Liver (tissue), 9 donors: ENCODE measurements around the gene GTF2E1. TPM values are rescaled to one million over a fixed set of nuclear protein-coding genes. Genes with fewer than 3 reads are reported as not detected.

Source experiments
- DNase-seq: peaks from one replicate; pipeline ENCODE4 v3.0.0-alpha.2; 2017; ENCODE audit warnings: low spot score
- H3K27ac ChIP-seq, 2 donors: one replicate each; pipeline ENCODE4 v1.7.0; 2013; ENCODE audit warnings: inconsistent platforms in 2 of 2, low read length in 2 of 2, control low read depth in 1 of 2, low read depth in 1 of 2, mild to moderate bottlenecking in 1 of 2
- H3K27me3 ChIP-seq, 4 donors: one replicate each; pipeline versions ENCODE4 v1.6.1 to v1.7.0; 2013; ENCODE audit warnings: low read length in 3 of 4, inconsistent platforms in 1 of 4, mild to moderate bottlenecking in 1 of 4, moderate library complexity in 1 of 4; ENCODE audit not compliant: control insufficient read depth in 4 of 4, insufficient read depth in 4 of 4
- H3K36me3 ChIP-seq, 4 donors: one replicate each; pipeline versions ENCODE4 v1.6.1 to v1.7.0; 2013; ENCODE audit warnings: low read length in 3 of 4, mild to moderate bottlenecking in 3 of 4, low read depth in 1 of 4, moderate library complexity in 1 of 4; ENCODE audit not compliant: control insufficient read depth in 4 of 4, insufficient read depth in 3 of 4
- H3K4me1 ChIP-seq, 4 donors: one replicate each; pipeline versions ENCODE4 v1.6.1 to v1.7.0; 2013; ENCODE audit warnings: low read length in 3 of 4, mild to moderate bottlenecking in 3 of 4, moderate library complexity in 1 of 4; ENCODE audit not compliant: control insufficient read depth in 4 of 4, insufficient read depth in 4 of 4
- H3K4me3 ChIP-seq, 3 donors: one replicate each; pipeline versions ENCODE4 v1.6.1 to v1.7.0; 2013; ENCODE audit warnings: low read length in 3 of 3, control low read depth in 1 of 3, low read depth in 1 of 3, mild to moderate bottlenecking in 1 of 3
- H3K9ac ChIP-seq, 2 donors: one replicate each; pipeline ENCODE4 v1.7.0; 2013; ENCODE audit warnings: low read length in 2 of 2, mild to moderate bottlenecking in 2 of 2, moderate library complexity in 2 of 2, control low read depth in 1 of 2, low read depth in 1 of 2
- H3K9me3 ChIP-seq, 4 donors: one replicate each; pipeline versions ENCODE4 v1.6.1 to v1.7.0; 2013; ENCODE audit warnings: low read length in 3 of 4; ENCODE audit not compliant: control insufficient read depth in 4 of 4
- ATF3 ChIP-seq: IDR thresholded peaks from 2 replicates; pipeline ENCODE4 v1.6.1; 2016; ENCODE audit warnings: antibody characterized with exemption
- CTCF ChIP-seq: fragments of 150-350 bp; IDR thresholded peaks from 2 replicates; pipeline ENCODE4 v1.5.1; 2017; ENCODE audit warnings: improper control_type of control experiment, low read depth, low read length; ENCODE audit not compliant: missing input control
- EGR1 ChIP-seq, 2 donors: IDR thresholded peaks; 2 replicates each; pipeline ENCODE4 v1.6.1; 2016 to 2018; ENCODE audit warnings: antibody characterized with exemption in 2 of 2, low read depth in 2 of 2
- FOXA1 ChIP-seq: IDR thresholded peaks from 2 replicates; pipeline ENCODE4 v1.6.1; 2016; ENCODE audit warnings: antibody characterized with exemption
- FOXA2 ChIP-seq: IDR thresholded peaks from 2 replicates; pipeline ENCODE4 v1.6.1; 2016; ENCODE audit warnings: antibody characterized with exemption
- GABPA ChIP-seq, 2 donors: IDR thresholded peaks in 1 of 2; conservative IDR thresholded peaks in 1 of 2; 2 replicates each; pipeline ENCODE4 v1.6.1; 2016; ENCODE audit warnings: antibody characterized with exemption in 2 of 2, mild to moderate bottlenecking in 1 of 2, moderate library complexity in 1 of 2
- HNF4A ChIP-seq, 2 donors: conservative IDR thresholded peaks; 2 replicates each; pipeline ENCODE4 v1.6.1; 2016; ENCODE audit warnings: antibody characterized with exemption in 2 of 2, mild to moderate bottlenecking in 2 of 2
- HNF4G ChIP-seq: IDR thresholded peaks from 2 replicates; pipeline ENCODE4 v1.6.1; 2016; ENCODE audit warnings: antibody characterized with exemption
- JUND ChIP-seq, 2 donors: IDR thresholded peaks; 2 replicates each; pipeline ENCODE4 v1.6.1; 2016; ENCODE audit warnings: antibody characterized with exemption in 2 of 2
- NR2F2 ChIP-seq: IDR thresholded peaks from 2 replicates; pipeline ENCODE4 v1.6.1; 2016; ENCODE audit warnings: antibody characterized with exemption
- RAD21 ChIP-seq, 2 donors: IDR thresholded peaks; 2 replicates each; pipeline ENCODE4 v1.6.1; 2016; ENCODE audit warnings: antibody characterized with exemption in 2 of 2, mild to moderate bottlenecking in 2 of 2
- REST ChIP-seq: IDR thresholded peaks from 2 replicates; pipeline ENCODE4 v1.6.1; 2016; ENCODE audit warnings: antibody characterized with exemption, mild to moderate bottlenecking
- RXRA ChIP-seq, 2 donors: IDR thresholded peaks; 2 replicates each; pipeline ENCODE4 v1.6.1; 2017 to 2018; ENCODE audit warnings: antibody characterized with exemption in 2 of 2, mild to moderate bottlenecking in 1 of 2
- SP1 ChIP-seq: IDR thresholded peaks from 2 replicates; pipeline ENCODE4 v1.6.1; 2018; ENCODE audit warnings: antibody characterized with exemption, mild to moderate bottlenecking
- TAF1 ChIP-seq: conservative IDR thresholded peaks from 2 replicates; pipeline ENCODE4 v1.6.1; 2016; ENCODE audit warnings: antibody characterized with exemption, mild to moderate bottlenecking
- YY1 ChIP-seq: IDR thresholded peaks from 2 replicates; pipeline ENCODE4 v1.6.1; 2016; ENCODE audit warnings: antibody characterized with exemption, mild to moderate bottlenecking
- ZBTB33 ChIP-seq: IDR thresholded peaks from 2 replicates; pipeline ENCODE4 v1.6.1; 2016; ENCODE audit warnings: antibody characterized with exemption
- WGBS: extraction: QIAGEN DNeasy Blood & Tissue Kit; methylation state at CpG from one replicate; pipeline ENCODE4 v1.1.7; 2013; 5-methylcytosine and 5-hydroxymethylcytosine counted together
- polyA plus RNA-seq, 2 donors: library from polyadenylated mRNA; stranded (reverse) in 1 of 2; unstranded in 1 of 2; fragments of 200-250 nt in 1 of 2; fragments of >200 nt in 1 of 2; fragmentation: Nextera tagmentation in 1 of 2; extraction: Ambion mirVana in 1 of 2; gene quantifications; one replicate each; pipeline versions ENCODE4 v1.2.1 to v1.2.3, GENCODE V29; 2013 to 2015
- total RNA-seq, 2 donors: library from RNA; depleted of rRNA; stranded (reverse); fragments of >200 nt; gene quantifications; one replicate each; pipeline ENCODE4 v1.2.3, GENCODE V29; 2014
- donor health status: healthy.
- donor health status: healthy.
- donor health status: healthy.
- donor health status: healthy.
- donor health status: healthy.

Gene GTF2E1
- total and polyA plus RNA-seq, 4 donors = 2.3 to 9.5 (median 3.9) TPM

- no peaks in the 10 kb centered on the region for H3K36me3 ChIP-seq
- H3K9ac ChIP-seq = no peak overlapping the region
- TF ChIP-seq ZBTB33 = no peak
- 46% methylated on average over 2 of the region's 2 CpGs for WGBS
- H3K9me3 ChIP-seq = no peaks in the 10 kb centered on the region
- no peak overlapping the region for H3K4me3 ChIP-seq
- H3K27me3 ChIP-seq = no peaks in the 10 kb centered on the region
- H3K27ac ChIP-seq = no peak overlapping the region
- H3K4me1 ChIP-seq = peaks cover 0 to 4% (median 2%) of the 10 kb centered on the region in 4 donors
- no peak for DNase-seq
These were observed 53.4 kb downstream of the GTF2E1 start for GRCh38 chr3:120795959-120796358.

GRCh38 chr3:120796976-120797375, 54.4 kb downstream of the GTF2E1 start:
- no peak for DNase-seq
- H3K27ac ChIP-seq = no peak overlapping the region
- no peak overlapping the region for H3K9ac ChIP-seq
- no peak overlapping the region for H3K4me3 ChIP-seq
- H3K4me1 ChIP-seq = peaks cover 0 to 4% (median 2%) of the 10 kb centered on the region in 4 donors
- 90% methylated on average over 6 of the region's 6 CpGs for WGBS
- TF ChIP-seq HNF4A (conservative IDR thresholded peaks at IDR 0.05) (no peak), EGR1 (IDR thresholded peaks at IDR 0.05; ENCODE audit: low read depth in 2 of 2) (no peak), TAF1 (no peak), YY1 (no peak), FOXA2 (no peak), REST (no peak)
- H3K36me3 ChIP-seq = no peaks in the 10 kb centered on the region
- H3K27me3 ChIP-seq = no peaks in the 10 kb centered on the region
- no peaks in the 10 kb centered on the region for H3K9me3 ChIP-seq

- WGBS = 85% methylated on average over 2 of the region's 2 CpGs
- H3K27ac ChIP-seq = no peak overlapping the region
- H3K4me3 ChIP-seq = no peak overlapping the region
- no peaks in the 10 kb centered on the region for H3K27me3 ChIP-seq
- no peaks in the 10 kb centered on the region for H3K9me3 ChIP-seq
- no peak overlapping the region for H3K9ac ChIP-seq
- H3K36me3 ChIP-seq = no peaks in the 10 kb centered on the region
- no peak for DNase-seq
- H3K4me1 ChIP-seq = peaks cover 0 to 4% (median 2%) of the 10 kb centered on the region in 4 donors
- TF ChIP-seq TAF1 (no peak), CTCF (no peak), FOXA1 (no peak), GABPA (IDR thresholded peaks at IDR 0.05 in 1 of 2, conservative IDR thresholded peaks at IDR 0.05 in 1 of 2) (no peak), RXRA (IDR thresholded peaks at IDR 0.05) (no peak), JUND (IDR thresholded peaks at IDR 0.05) (no peak), EGR1 (IDR thresholded peaks at IDR 0.05; ENCODE audit: low read depth in 2 of 2) (no peak), NR2F2 (no peak), ZBTB33 (no peak), FOXA2 (no peak), ATF3 (no peak), HNF4G (no peak), RAD21 (IDR thresholded peaks at IDR 0.05) (no peak), SP1 (no peak)
These were observed 55.3 kb downstream of the GTF2E1 start for GRCh38 chr3:120797857-120798256.
